MM.1S (cell line): ENCODE measurements around the gene DEDD.

Source experiments
- EZH2 ChIP-seq: fragments of 300-600 bp; sonication (generic); optimal IDR thresholded peaks from 2 replicates; pipeline ENCODE3; 2017; ENCODE audit warnings: low read depth, mild to moderate bottlenecking, antibody characterized with exemption, low read length, mixed read lengths
- EZH2phosphoT487 ChIP-seq: fragments of 300-600 bp; sonication (generic); IDR thresholded peaks from 2 replicates; pipeline ENCODE4 v1.6.1; 2018; ENCODE audit warnings: antibody characterized with exemption, low read length
- TF ChIP-seq, protein P1 (sequence below): fragments of 300-600 bp; sonication (generic); IDR thresholded peaks from 2 replicates; pipeline ENCODE4 v1.5.1; 2016; ENCODE audit warnings: antibody characterized with exemption, low read length, mixed read lengths

DNA sequence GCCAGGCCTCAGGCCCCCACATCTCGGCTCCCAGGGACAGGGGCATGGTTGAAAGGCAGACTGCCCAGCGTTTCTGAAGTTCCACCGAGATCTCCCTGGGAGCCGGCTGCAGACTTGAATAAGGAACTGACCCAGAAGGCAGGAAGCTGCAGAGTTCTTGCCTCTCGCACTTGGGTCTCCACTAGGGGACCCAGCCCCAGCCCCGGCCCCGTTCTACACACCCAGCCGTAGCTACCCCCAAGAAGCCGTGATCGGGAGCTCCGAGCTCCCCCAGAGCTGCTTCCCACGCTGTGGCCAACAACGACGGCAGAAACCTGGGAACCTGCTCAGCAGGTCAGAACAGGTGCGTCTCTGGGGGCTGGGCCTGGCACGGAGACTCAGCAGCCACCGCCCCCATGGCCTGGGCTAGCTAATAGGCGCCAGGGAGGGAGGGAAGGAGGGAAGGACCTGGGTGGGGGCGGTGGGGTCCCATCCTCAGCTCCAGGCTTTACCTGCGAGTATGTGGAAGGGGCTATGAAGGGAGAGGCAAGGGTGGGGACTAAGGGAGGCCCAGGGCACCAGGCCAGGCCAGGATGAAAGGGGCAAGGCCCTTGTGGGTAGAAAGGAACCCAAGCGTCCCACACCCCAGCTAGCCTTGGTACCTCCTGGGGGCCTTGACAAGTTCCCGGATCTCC is 43.1 kb downstream of the DEDD start, which contains the start of gene NECTIN4:
- TF ChIP-seq, protein P1, sequence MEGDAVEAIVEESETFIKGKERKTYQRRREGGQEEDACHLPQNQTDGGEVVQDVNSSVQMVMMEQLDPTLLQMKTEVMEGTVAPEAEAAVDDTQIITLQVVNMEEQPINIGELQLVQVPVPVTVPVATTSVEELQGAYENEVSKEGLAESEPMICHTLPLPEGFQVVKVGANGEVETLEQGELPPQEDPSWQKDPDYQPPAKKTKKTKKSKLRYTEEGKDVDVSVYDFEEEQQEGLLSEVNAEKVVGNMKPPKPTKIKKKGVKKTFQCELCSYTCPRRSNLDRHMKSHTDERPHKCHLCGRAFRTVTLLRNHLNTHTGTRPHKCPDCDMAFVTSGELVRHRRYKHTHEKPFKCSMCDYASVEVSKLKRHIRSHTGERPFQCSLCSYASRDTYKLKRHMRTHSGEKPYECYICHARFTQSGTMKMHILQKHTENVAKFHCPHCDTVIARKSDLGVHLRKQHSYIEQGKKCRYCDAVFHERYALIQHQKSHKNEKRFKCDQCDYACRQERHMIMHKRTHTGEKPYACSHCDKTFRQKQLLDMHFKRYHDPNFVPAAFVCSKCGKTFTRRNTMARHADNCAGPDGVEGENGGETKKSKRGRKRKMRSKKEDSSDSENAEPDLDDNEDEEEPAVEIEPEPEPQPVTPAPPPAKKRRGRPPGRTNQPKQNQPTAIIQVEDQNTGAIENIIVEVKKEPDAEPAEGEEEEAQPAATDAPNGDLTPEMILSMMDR = no peak
- TF ChIP-seq EZH2phosphoT487 (no peak), EZH2 (no peak)
